Central memory CD4-positive, alpha-beta T cell (primary cell): Measurements from ENCODE around the gene FSTL4.

Experiments
- DNase-seq: peaks from one replicate; pipeline ENCODE4 v3.0.0; 2022

FSTL4 gene

DNA sequence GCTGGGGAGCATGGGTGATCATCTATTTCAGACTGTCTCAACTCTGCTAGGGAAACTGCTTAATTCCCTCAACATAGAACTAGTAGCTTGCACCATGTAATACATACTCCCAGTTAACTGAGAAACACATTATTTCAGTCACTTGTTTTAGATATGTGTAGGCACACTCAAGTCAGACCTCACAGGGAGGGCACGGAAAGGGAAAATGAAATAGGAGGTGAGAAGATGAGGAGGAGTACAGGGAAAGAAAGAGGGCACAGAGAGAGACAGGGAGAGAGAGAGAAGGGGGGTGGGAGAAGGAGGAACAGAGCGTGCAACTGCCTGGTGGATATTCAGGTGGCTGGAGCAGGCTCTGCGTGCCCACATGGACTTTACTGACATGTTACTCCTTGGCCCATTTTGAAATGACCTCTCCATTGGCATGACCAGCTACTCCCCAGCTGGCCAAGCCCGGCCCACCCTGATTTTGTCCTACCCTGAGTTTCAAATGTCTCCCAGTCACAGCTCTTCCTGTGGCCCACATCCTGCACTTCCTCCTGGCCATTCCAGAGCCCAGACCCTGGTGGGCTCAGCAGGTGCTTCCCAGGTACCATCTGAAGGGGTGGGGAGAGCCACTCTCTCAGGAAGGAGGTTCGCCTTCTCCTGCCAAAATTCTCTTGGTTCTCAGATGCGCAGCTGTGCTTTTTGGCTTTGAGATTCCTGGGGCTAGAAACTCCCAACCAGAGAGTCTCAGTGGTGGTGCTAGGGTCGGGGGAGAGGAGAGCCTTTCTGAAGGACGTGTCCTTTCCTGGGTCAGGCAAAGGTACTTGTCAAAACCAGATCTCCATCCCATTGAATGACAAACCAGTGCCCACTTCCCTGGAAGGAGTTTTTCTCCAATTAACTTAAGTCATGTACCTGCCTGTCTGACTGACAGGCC, 229.4 kb downstream of the FSTL4 start:
- no peak for DNase-seq

DNA sequence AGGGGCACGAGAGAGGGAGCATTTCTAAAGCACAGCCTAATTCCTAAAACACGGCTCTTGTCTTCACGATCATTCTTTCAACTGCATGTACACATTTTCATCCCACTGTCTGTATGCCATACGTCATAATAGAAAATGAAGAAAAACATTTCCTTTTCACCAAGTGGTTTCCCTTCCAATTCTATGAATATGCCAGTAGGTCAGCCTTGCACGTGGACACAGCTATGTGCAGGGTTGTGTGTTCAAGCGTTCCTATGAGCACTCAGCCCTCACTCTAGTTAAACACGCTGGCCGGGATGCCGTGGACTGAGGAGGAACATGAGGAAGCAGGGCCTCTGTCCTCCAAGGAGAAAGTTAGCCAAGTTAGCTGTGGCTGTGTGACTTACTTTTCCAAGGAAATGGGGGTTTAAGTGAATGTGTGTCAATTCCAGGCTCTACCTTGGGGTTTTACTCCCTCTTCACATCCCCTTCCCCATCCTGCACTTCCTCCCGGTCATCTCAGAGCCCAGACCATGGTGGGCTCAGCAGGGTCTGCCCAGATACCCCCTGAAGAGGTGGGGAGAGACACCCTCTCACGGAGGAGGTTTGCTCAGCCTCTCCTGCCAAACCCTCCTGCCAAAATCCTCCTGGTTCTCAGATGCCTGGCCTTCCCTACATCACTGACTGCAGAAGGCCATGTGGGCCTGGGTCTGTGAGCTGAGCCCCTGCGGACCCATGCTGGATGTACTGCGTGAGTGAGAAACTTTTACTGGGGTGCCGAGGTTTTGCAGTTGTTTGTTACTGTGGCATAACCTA, 230.6 kb downstream of the FSTL4 start:
- DNase-seq, result no peak

DNA sequence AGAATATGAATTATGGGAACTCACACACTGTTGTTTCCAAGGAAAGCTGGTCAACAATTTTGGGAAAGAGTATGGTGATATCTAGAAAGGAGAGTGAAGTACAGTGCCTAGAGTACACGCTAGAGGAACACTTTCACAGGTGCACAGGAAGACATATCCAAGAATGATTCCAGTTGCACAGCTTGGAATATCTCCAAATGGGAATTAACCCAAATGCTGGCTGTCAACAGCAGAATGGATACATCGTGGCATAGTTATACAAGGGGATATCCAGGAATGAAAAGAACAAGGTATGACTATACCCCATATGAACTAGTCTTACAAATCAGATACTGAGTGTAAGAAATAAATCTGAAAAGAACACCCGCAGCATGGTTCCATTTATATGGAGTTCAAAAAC, 231.3 kb downstream of the FSTL4 start:
- no peak for DNase-seq

DNA sequence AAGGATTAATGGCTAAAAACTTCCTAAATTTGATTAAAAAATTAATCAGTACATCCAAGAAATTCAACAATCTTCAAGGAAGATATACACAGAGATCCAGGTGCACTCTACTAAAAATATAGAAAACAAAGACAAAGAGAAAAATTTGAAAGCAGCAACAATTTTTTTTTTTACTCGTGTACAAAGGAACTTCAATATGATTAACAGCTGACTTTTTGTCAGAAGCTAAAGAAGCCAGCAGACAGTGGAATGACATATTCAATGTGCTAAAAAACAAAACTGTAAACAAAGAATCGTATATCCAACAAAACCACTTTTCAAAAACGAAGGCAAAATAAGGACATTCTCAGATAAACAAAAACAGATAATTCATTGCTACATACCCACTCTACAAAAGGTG, 234.6 kb downstream of the FSTL4 start:
- DNase-seq, result no peak

DNA sequence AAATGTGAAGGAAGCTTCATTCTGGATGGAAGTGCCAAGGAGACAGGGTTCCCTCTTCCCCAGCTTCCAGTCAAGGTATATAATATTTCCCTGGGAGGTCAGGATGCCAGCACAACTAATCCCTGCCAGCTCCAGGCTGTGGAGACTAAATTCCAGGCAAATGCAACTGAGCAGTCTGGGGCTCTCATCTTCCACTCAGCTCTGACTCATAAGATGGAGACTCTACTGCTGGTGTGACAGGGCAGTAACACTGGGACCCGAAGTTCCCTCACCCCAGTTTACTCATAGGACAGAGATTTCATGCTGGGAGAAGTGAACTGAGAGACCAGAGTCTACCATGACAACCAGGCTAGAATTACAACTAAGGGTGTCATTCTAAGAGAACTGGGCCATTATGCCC, 235.4 kb downstream of the FSTL4 start:
- no peak for DNase-seq

DNA sequence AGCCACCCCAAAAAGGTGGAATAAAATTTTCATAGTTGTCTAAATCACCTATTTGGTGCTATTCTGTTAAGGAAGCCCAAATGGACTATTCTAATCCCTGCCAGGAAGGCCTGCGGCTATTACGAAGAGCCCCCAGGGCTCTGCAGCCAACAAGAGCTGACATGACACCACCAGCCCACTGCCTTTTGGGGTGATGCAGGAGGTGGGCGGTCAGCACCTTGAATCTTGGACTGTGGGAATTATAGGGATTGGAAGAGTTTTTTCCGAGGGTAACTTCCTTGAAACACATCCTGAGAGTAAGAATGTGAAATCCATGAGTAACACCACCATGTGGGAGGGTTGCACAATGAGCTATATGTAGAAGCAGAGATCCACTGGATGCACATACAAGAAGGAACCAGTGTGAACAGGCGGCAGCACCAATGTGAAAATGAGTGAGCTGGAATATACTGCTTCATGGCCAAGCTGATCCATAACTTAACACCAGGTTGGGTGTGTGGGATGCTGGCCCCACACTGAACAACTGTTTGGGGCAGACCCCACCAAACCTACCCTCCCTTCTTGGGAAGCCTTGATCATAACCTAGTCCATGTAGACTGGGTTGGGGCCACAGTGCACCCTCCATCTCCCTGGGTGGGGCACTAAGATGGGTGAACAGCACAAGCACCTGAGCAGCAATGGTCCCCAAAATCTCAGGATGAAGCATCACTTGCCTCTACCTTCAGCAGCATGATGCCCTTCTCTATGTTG, 239.0 kb downstream of the FSTL4 start:
- DNase-seq, result no peak

DNA sequence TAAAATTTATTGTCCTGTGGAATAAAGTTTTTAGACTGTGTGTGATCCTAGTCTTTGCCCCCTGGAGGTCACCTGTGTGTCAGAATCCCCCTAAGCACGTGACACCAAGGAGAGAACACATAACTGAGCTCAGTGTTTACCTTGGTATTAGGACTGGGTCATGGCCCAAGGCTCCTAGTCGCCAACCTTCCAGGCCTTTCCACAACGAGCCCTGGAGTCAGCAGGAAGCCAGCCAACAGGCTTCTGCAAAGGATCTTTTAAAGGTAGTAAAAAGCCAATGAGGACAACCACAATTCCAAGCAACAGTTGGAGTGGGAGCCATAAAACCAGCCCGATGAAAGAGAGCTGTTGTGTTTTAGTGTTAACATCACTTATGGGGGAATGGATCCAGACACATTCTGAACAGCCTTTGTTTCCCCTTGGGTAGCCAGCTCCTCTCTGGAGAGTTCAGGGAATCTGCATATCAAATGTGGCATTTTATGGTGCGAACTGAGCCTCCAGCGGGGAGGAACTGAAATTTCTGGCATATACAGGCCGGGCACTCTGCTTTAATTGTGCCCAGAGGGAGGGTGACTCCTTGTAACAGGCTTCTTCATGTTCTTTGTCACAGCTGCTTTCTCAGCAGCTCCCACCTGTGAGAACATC, 239.9 kb downstream of the FSTL4 start:
- DNase-seq, result no peak

DNA sequence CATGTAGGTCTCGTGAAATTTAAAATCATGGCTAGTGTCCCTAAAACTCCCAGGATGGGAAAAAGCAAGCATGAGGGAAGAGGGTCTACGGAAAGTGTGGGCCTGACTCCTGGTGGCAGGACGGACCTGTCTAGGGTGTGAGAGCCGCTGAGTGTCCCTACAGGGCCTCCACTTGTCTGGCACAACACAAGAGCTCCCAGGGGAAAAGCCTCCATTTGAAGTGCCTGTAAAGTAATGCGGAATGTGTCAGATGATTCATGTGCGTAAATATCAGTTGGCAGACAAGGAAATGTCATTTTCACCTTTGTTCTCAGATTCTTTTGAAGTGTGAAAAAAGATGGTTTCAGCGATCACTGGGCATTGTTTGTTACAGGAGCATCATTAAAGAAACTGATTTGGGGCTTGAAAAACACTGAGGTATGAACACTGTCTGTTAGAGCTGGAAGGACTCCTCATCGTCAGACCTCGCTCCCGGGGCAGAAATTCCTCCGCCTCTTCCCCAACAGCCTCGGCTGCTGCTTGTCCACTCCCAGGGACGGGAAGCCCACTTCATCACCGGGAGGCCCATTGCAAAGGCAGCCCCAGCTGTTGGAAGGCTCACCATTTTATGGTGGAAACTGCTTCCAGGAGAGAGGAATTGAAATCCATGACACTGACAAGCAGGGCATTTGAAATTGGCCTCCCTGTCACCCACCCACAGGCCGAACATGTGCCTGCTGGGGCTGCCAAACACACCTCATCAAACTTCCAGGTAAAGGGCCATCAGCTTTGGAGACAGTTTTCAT, 240.8 kb downstream of the FSTL4 start:
- no peak for DNase-seq

DNA sequence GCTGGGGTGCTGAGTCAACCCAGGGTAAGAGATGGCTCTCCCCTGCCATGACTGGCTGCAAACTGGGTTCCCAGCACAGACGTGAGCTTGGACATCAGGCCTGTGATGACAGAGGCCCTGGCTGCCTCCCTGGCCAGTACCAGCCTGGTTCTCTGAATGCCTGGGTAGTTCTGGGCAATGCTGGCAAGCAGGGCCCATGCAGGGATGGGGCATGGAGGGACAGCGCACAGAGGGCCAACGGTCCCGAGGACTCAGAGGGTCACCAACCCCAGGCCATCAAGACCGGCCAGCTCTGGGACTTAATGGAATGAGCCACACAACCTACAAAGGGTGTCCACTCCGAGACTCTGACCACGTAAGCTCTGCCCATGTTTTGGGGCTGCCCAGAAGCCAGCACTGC, 241.4 kb downstream of the FSTL4 start:
- DNase-seq, result no peak

DNA sequence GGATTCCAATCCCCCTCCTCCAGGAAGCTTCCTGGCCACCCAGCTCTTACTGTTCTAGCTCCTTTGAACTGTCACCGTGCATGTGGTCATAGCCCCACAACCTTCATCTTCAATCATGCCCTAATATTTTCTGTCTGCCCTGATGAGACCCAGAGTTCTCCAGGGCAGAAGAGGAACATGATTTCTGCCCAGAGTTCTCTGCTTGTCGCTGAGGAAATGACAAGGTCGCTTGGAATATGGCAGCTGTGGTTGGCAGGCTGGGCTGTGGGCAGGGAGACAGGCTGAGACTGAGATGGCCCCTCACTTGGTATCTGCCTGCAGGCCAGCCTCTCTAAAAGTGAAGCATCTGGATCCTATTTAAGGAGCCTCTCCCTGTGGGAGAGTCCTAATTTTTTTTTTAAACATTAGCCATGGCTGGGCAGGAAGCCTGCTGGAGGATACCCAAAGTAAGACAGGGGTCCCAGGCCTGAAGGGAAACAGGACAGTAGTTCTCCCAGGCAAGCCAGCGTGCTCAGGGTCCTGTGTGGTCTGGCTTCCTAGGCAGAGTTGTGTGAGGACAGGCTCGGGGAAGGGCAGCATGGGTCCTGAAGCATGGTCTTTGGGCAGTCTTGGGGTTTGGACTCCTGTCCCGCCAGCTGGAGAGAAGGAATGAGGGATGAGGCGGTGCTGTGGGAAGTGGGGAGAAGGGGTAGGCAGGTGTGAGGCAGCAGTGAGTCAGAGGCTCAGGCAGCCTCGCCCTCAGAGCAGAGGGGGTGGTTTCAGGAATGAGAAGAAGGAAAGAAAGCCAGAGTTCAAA, 242.1 kb downstream of the FSTL4 start:
- no peak for DNase-seq

DNA sequence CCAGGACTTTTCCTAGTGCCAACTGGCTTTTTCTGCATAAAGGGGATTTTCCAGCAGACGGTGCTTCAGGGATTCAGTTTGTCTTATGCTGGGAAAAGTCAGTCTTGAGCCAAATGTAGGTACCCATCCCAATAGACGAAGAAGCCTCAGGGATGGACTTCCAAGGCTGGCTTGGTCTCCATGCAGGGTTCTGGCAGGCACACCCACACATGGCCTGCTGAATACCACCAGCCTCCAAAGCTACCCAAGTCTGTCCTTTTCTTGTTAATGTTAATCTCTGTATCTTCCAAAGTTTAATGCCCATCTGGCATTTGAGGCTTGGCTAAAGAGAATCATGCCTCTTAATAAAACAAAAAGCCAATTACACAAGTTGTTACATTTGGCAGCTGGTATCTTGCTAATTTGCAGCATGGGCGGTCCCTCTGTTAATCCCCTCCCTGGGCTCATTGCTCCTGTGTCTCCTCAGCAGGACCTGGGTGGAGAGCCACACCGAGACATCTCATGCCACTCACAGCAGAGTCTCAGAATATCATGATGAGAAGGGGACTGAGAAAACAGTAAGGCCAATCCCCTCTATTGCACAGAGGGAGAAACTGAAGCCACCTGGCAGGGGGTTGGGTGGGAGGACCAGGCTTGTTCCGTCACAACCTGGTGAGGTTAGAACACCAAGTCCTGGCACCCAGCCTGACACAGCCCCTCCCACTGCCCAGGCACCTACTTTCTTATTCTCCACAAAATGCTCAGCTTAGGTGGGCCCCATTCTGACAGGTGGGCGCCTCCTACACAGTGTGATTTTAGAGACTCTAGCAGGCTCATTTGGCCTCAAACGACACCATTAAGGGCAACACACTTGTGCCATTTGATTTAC, 243.2 kb downstream of the FSTL4 start:
- DNase-seq, result no peak

DNA sequence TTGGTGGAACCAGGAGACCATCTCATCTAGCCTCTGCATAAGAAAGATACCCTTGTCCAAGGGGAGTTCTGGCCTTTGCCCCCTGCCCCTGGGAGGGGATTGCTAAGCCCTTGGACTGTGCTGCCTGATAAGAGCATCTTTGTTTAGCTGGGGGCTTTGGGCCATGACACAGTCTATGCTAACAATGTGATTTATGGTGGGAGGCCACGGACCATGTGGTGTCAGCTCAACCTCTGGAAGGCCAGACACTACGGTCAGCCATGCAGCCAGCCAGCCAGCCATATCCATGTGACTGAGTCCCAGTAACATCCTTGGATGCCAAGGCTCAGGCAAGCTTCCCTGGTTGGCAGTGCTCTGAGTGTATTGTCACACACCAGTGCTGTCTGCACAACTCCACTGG, 244.4 kb downstream of the FSTL4 start:
- no peak for DNase-seq

DNA sequence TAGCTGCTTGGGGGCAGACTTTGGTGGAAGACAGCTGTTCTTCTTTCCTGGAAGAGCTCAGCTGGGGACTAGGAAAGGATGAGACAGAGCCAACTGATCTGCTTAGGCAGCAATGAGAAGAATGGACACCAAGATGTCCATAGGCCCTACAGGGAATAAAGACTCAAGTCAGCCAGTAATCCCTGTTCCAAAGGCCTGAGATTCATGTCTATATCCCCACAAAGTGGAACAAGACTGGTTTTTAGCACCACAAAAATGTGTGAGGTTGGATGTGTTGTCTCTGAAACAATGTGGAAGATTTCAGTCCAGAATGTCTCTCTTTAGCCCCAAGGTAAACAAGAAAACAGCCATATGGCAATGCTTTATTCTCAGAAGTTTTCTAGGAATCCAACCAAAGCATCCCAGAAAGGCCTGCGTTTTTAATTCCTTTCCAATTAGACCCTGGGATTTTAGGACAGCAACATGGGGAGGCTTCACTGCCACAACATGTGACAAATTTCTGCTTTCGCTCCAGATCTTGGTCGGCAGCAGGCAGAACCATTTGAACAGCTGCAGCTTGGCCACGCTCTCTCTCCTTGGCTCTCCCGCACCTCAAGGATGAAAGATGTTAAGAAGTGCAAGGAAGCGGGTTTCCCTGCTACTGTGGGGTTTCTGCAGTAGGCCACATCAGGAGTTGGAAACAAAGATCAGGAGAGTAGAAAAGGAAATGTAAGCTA, 245.1 kb downstream of the FSTL4 start:
- no peak for DNase-seq

DNA sequence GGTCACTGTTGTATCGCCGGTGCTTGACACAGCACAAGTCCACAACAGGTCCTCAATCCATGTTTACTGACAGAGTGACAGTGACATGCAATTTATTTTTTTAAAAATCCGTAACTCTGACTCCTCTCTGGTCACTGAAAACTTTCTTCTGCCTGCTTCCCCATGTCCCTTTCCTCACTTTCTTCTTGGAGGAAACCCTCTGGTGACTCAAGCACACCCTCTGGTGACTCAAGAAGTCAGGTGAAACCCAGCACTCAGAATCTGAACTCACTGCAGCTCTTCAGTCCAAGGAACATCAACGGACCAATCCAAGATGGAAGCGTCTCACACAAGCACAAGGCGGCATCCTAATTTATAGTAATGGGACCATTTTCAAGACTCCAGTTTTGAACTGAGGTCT, 245.9 kb downstream of the FSTL4 start:
- DNase-seq, result no peak

DNA sequence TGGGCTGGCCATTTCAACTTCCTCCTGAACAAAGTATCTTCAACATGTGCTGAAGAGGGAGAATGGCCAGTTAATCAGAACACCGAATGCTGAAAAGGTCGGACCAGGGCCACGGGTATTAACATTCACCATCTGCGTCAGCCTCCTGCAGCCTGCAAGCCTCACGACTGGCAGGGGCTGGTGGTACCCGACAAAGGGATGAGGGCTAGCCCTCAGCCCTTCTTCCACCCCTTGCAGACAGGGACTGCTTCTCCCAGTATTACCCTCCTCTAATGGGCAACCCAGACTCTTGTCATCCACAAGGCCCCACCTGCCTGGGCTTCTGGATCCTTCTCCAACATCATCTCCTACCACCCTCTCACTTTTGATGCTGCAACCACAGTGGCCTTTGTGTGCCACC, 246.6 kb downstream of the FSTL4 start:
- no peak for DNase-seq

DNA sequence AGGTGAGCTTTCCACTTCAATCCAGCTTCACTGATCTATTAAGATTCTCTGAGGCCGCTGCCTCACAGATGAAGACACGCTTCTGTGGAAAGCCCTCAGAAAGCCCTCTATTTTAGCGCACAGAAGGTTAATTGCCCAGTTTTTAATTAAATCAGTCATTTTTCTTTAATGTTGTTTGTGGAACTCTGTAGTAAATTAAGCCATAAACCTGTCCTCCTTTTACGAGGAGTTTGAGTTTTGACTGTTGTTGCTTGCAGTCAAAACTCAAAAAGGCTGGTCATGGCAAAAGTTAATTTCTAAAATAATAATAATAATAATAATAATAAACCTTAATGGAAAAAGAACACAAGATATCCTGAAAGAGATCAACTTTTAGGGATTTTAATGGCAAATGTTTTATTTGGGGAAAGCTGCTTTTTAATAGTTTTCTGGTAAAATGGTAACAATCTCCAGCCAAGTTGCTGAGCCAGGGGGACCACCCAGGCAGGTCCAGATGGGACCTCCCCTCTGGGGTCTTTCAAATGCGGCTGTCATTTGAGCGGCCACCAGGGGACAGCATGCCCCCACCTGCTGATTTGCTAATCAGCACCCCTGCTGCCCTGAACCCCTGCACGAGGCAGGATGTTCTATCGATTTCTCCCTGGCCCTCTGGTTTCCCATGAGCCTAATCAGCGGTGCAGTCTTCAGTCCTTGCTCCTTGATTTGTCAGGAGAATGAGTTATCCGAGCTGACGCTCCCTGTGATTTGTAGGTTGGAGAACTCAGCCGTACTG, 247.2 kb downstream of the FSTL4 start:
- DNase-seq, result no peak

DNA sequence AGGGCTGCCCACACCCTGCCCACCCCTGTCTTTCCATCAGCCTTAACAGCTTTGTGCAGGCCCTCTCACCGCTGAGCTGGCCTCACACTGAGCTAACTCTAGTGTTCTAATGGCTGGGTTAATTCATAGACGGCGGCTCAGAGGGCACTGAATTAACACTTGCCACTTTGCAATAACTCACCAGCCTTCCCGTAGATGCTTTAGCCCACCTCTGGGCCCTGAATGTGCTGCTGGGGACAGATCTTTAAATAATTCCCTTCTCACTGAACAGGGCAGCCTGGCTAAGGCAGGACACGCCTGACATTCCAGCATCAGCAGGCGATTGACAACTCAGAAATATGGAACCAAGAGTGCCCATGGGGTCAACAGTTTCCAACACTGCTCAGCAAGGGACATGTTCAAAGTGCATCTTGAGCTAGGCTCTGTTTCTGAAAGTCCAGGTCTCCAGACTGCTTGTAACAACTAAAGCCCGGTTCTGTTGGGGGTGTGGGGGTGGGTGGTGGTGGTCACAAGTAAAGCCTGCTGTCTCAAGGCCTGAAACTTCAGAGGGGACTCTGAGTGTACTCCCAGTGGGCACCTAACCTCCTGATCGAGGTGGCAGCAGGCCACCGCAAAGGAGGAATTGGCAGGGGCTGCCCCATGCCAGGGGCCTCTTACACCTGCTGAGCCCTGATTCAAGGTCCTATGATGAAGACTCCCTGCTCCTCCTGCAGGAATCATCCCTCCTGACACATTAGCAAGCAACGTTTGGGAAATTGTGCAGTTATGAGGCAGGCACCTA, 248.3 kb downstream of the FSTL4 start:
- DNase-seq, result no peak

DNA sequence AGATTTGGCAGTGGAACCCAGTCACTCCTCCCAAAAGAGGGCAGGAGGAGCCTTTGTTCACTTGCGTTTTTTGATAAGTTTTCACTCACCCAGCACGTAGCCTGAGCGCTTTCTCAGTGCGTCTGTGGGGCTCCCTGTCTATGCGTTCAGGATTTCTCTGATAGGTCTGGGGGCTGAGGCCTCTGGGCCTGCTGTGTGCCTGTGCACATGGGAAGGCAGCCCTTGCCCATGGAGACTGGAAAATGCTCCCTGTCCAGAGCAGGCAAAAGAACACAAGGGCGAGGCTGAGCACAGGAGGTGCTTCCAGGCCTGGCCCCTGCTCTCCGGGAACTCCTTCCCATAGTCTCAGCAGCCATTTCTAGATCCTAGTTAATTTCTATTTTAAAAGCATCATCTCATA, 249.9 kb downstream of the FSTL4 start:
- DNase-seq, result no peak
